HT1080 (cell line): Measurements from ENCODE around the gene COL26A1. TPM values are rescaled to one million over a fixed set of nuclear protein-coding genes. Genes with fewer than 3 reads are reported as not detected.
A peak's percentile ranks its signal among the peaks of the same experiment; 100 is the strongest.

Experiments used
- DNase-seq: peaks from one replicate; pipeline ENCODE4 v3.0.0-alpha.2; 2015; ENCODE audit warnings: low read depth
- total RNA-seq: library from RNA; depleted of rRNA; stranded (reverse); fragments of >200 nt; shearing (Covaris generic); gene quantifications from 2 replicates; pipeline ENCODE4 v1.2.3, GENCODE V29; 2014

COL26A1 gene
- total RNA-seq, 1 experiment from 2014 or later: 0.02 TPM

DNA sequence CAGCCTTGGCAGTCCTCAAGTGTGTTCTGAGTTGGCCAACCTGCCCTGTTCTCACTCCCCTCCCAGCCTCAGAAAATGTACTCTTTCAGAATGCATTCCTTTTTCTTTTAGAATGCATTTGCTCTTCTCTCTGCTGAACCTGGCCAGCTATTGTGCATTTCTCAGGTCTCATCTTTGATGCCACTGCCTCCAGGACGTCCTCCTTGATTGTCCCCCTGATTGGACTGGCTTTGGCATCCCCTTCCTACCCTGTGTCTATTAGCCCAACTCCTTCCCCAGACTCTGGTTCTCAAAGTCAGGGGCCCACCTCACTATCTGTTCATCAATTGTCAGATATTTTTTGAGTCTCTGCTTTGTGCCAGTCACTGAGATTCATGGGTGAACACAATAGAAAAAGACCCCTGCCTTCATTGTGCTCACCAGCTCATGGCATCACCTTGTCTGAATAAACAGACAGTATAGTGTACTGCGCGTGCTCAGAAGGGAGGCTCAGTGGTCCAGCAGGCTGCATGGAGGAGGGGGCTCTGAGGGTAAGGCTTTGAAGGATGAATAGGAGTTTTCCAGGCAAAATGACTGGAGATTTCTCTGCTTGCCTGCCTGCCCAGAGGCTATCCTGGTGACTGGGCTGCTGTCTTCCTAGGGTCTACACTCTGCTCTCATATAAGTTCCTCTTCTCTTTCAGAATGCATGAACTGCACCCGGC, 169.9 kb downstream of the COL26A1 start:
- no peak for DNase-seq

DNA sequence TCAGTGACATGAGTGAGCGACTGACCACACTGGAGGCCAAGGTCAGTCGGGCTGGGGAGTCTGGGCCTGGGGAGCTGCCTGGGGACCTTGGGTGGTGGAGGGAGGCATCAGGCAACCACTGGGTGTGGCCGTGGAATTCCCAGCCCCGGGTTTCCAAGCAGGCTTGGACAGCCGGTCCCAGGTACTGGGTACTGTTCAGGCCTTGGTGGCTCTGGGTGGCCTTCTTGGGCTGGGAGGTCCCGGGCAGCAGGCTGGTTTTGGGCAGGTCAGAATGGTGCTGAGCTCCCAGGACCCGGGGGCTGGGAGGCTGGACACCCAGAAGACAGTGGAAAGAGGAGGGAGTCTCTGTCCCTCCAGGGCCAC, 170.4 kb downstream of the COL26A1 start:
- no peak for DNase-seq

DNA sequence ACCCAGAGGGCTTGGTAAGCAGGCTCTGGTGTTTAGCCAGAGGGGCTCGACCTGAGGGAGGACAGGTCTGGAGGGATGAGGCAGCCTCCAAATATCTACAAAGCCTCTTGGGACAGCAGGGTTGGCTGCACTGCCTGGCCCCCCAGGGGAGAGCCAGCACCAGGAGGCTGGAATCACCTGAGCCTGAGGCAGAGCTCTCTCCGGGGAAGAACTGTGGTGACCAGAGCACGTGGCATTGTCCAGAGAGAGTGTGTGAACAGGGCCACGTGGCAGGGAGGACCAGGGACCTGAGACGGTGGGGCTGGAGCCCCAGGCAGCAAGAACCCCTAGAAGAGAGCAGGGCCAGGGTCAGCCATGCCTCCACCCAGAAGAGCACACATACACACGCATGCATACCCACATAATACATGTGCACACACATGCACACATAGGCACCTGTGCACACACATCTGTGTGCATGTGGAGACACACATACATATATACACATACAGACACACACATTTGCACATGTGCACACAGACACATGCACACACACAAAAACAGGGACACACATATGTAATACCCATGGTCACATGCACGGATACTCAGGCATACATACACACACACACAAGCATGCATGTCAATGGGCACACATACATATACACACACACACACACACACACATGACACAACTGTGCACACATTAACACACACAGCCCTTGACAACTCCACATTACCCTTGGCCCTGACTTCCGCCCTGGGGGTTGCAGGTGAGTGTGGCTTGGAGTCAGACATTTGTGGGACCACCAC, 171.5 kb downstream of the COL26A1 start:
- no peak for DNase-seq

DNA sequence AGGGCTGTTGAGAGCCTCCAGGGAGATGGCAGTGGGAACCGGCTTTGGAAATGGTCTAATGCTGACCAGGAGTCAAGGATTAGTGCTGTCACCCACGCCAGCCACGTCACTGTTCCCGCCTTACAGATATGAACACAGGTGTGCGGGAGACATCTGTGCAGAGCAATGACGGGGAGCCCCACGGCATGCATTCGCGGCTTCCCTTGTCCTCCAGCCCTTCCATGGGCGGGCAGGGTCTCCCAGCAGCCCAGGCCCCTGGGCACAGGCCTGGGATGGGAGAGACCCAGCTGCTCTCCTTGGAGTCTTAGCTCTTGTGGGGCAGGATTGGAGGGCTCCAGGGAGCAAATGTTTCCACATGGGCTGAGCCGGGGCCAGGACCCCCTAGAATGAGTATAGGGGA, 172.2 kb downstream of the COL26A1 start:
- no peak for DNase-seq

DNA sequence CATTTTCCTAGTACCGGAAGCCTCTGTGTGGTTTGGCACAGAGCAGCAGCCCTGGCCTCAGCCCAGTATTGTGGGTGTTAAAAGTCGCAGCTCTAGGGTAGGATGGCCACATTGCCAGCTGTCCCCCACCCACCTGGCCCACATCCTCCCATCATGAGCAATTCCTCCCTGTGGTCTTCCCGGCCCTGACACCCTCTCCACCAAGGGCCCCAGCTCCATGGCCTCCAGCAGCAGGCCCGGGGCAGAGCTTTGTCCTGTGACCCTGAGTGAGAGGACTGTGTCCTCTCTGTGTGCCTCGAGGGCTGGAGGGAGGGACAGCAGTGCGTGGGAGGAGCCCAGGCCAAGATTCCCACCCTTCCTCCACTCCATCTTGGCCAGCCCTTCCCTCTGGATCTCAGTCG, 172.7 kb downstream of the COL26A1 start:
- no peak for DNase-seq

DNA sequence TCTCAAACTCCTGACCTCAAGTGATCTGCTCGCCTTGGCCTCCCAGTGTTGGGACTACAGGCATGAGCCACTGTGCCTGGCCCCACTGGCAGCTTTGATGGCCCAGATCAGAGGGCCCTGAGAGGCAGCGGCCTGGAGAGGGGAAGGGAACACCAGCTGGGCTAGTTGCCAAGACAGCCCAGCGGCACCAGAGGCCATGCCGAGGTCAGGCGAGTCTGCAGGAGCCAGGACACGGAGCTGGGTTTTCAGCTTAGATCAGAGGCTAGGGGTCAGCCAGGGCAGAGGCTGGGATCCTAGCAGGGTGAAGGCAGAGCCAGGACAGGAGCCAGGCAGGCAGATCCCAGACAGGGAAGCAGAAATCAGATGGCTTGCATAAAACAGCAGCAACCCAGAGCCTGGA, 173.6 kb downstream of the COL26A1 start:
- DNase-seq: no peak

DNA sequence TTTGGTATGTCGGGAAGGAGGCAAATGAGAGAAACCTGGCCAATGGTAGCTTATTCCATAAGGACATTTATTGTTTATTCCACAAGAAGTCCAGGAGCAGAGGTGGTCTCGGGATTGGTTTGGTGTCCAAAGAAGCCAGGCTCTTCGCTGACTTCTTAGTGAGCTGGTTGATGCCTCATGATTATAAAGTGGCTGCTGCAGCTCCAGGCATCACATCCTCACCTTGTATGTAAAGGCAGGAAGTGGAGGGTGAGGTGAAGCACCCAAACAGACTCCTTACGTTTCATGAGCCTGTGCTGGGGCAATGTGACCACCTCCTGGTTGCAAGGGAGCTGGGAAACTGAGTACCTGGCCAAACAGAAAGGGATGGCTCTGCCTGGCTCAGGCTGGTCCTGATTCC, 174.0 kb downstream of the COL26A1 start:
- no peak for DNase-seq

DNA sequence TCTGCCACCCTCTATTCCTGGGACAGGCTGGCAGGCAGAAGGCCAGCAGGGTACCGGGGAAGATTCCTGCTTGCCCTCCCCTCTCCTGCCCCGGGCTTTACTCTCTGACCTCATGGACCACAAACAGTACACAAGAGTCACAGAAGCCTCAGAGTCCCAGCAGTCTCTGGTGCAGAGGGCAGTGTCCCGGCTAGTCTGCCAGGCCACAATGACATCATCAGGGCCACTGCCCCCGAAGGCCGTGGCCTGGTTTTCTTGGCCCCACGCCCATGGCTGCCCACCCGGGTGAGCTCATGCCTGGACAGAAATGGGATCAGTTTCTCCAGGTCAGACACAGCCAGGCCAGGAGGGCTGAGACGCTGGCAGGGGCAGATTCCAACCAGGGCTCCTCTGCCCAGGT, 174.5 kb downstream of the COL26A1 start:
- no peak for DNase-seq

DNA sequence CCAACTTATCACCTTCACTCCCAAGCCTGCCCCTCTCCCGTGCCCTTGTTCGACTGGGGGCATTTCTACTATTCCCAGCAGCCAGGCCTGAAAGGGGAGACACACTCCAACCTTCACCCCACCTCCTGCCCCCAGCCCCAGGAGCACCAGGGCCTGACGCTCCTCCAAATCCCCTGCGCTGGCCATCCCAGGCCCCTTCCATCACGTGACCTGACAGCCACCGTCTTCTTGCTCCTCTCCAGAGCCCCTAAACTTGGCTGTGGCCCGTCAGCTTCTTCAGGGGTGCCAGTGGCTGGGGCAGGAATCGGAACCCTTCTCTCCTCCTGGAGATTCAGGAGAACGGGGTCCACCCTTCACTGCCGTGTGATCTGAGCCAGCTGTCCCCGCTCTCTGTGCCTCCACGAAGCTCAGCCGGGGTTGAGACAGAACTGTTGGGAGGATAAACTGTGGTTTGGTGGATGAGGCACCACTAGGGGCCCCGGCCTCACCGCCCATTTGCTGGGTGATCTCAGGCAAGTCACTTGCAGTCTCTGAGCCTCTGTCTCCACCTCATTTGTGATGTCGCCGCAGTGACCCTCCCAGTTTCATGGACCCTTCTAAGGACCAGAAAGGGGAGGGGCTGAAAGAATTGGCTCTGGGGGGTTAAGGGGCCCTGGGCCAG, 175.4 kb downstream of the COL26A1 start:
- DNase-seq: no peak

DNA sequence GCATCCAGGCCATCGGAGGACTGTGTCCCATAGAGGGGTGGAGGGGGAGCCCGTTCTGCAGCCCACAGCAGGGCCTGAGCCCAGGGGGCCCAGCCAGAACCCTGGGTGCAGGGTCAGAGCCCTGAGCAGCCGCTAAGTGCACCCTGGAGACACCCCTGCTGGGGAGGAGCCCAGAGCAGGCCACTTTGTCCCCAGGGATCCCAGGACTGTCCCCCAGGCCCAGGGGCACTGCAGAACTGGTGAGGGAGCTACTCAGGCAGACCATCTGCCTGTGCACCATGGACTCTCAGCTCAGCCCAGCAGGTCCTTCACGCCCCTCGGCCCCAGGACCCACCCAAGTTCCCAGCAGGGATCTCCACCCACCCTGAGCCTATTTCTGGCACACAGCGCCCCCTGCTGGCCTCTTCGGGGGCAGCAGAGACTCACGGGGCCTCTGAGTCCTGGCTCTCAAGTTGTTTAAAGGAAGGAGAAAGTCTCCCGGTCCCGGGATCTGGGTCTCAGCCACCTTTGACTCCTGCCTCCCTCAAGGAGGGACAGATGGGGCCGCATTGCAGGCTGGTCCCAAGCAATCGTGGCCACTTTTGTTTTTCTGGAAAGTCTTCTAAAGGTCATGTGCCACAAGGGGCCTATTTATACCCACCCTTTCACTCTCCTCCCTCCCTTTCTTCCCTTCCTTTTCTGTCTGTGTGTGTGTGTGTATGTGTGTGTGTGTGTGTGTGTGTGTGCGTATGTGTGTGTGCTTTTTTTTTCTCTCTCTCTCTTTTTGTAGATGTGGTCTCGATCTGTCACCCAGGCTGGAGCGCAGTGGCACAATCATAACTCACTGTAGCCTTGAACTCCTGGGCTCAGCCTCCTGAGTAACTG, 176.2 kb downstream of the COL26A1 start:
- DNase-seq: peak; percentile 36

DNA sequence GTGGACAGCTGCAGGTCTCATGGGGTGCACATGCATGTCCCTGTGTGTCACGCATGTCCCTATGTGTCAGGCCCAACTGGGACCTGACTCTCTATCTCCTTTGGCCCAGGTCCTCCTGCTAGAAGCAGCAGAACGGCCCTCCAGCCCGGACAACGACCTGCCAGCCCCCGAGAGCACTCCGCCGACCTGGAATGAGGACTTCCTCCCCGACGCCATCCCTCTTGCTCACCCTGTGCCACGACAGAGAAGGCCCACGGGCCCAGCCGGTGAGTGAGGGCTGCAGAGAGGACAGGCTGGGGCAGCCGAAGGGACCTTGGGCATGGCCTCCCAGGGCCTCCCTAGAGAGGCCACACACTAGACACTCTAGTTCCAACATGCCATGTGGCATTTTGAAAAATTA, 177.1 kb downstream of the COL26A1 start:
- no peak for DNase-seq

DNA sequence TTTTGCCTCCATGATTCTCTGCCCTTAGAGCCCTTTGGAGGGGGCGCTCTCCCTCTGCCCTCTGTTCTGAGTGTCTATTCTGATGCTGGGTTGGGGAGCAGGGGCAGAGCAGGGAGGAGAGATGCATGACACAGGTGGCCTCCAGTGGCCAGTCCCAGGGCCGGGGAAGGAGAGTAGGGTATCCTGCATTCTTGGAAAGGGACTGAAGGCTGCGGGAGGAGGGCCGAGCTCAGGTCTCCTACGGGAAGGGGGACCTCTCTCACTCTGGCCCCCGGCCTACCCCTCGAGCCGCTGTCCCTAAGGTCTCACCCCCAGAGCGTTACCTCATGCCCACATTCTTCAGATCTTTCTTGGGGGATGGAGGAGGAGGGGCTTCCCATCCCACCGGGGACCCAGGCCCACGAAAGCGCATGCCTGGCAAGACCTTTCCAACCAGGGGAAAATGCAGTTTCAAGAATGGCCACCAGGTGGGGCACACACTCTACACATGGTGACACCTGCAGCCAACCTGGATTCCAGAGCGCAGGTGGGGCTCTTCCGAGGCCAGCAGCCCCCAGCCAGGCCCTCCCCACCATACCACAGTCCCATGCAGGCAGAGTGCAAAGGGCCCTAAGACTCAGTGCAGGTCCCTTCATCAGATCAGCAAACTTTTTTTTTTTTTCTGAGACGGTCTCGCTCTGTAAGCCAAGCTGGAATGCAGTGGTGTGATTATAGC, 180.0 kb downstream of the COL26A1 start:
- peak; percentile 28 for DNase-seq

DNA sequence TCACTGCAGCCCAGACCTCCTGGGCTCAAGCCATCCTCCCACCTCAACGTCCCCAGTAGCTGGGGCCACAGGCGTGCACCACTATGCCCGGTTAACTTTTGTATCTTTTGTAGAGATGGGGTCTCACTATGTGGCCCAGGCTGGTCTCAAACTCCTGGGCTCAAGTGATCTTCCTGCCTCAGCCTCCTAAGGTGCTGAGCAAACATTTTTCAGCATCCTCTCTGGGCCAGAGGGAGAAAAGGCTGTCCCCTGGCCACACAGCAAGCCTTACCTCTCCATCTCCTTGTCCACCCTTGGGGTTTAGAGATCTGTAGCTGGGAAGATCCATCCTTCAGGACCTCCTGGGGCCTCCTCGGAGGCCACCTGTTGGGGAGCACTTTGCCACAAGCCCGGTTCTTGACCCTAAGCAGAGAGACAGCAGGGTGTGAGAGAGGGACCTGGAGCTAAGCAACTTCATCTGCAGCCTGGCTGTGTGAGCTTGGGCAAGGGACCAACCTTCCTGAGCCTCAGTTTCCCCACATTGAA, 180.6 kb downstream of the COL26A1 start:
- DNase-seq: no peak

DNA sequence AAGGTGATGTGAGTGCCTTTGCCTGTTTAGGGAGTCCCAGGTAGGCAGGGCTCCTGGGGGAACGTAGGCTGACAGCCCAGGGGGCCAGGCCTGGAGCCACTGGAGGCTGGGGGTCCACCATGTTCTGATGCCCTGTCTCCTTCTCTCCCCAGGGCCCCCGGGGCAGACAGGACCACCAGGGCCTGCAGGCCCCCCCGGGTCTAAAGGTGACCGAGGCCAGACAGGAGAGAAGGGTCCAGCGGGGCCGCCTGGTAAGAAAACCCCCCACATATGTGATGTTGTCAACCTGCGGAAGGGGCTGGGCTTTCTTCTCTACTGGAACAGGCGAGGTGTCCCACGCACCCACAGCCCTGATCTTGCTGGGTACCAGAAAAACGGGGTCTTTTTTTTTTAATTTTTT, 181.2 kb downstream of the COL26A1 start:
- DNase-seq: no peak

DNA sequence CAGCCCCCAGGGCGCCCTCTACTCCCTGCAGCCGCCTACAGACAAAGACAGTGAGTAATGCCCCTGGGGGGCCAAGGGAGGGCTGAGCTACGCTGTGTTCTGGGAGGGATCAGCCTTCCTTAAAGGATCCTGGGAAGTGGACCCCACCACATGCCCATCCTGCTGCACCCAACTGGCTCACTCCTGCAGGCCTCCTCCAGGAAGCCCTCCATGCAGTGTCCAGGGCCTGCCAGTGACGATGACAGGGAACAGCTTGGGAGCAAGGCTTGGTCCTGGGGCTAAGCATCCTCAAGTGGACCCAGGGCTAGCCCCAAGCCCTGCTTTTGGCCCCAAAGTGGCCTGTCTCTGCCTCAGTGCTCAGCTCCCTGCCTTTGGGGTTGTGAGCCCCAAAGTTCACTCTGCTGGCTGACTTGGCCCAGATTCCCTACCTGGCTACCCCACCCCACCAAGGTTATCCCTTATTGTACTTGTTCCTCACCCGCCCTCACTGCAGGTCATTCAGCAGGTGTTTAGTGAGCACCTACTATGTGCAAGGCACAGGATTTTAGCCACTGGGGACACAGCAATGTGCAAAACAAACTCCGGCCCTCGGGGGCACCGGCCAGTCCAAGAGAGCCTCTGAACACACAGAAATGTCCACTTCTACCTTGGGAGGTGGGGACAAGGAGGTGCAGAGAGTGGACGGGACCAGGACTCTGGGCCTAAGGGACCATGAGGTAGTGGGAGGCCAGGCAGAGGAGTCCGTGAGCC, 182.9 kb downstream of the COL26A1 start:
- DNase-seq: no peak

DNA sequence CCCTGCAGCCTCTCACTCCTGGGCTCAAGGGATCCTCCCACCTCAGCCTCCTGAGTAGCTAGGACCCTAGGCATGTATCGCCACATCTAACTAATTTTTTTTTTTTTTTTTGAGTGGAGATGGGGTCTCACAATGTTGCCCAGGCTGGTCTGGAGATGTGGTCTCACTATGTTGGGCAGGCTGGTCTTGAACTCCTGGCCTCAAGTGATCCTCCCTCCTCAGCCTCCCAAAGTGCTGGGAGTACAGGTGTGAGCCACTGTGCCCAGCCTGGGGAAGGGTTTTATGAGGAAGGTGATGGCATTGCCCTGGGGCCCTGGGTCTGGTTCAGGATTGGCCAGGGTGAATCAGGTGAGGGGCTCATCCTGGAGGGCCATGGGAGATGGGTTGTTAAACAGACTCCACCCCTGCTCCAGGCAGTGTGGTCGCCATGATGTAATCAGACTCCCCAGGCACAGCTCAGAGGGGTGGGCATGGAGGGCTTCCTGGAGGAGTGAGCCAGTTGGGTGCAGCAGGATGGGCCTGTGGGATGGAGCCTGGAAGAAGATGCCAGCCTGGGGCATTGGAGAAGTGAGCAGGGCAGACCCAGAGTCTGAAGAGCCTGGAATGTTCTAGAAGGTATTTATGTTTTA, 183.7 kb downstream of the COL26A1 start:
- no peak for DNase-seq

DNA sequence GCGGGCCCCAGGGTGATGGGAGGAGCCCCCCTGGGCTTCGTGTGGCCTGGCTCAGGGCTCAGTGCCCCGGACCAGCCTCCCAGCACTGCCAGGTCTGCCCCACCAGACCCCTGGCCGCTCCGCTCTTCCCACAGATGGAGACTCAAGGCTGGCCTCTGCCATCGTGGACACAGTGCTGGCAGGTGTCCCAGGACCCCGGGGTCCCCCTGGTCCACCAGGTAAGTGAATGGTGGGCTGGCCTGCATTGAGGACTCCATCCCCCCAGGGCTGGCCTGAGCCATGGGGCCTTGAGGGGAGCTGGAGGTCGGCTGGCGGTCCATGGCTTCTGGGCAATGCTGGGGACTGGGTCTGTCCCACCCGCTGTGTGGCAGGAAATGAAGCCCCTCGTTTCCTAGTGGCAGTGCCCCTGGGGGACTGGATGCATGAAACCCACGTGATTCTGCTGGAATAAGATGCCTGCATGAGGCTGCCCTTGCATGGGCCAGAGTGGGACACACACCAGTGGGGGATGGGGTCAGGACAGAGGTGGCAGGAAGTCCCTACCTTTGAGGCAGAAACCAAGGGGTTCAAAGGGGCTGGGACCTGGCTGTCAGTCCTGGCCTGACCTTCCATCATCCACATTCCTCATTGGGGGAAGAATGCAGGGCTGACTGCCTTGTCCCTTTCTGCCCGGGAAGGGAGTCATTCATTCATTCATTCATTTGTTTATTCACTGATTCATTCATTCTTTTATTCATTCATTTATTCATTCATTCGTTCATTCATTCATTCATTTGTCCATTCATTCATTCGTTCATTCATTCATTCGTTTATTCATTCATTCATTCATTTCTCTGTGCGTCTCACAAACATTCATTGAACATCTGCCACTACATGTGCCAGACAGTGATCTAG, 184.6 kb downstream of the COL26A1 start:
- DNase-seq: no peak

DNA sequence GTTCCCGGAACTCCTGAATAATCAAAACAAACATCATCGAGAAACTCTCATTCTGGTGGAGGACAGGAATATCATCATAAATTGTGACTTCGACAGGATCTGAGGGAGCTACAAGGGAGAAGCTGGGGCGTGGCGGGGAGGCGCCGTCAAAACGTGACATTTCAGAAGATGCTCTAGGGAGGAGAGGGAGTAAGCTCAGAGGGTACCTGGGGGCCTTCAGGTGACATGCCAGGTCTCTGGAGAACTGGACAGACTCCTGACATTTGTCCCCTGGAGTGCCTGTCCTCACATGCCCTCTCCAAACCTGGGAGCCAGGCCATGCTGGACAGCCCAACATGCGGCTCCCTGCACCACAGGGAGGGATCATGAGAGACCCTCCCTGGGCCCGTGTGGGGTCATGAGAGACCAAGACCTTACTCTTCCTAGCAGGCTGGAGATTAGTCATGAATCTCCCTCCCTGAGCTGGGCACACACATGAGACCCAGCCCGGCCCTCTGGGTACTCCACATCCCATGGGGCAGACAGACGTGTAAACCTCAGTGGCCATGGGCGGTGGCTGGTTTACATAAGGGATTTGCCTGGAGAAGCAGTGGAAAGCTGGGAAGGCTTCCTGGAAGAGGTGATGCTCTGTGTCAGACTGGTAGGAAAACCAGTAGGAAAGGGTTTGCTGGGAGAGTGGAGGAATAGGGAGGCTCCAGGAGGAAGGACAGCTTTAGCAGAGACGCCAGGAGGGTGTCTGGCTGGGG, 185.4 kb downstream of the COL26A1 start:
- DNase-seq: no peak
